NCI-H2227 treated with DMSO at 0.1 percent for 48 hours (cell line): ENCODE results near the gene SDF2.
"Not testable (repeated sequence)": the region's sequence is repeated elsewhere in the genome, so short reads cannot be mapped to it uniquely, and the experiment has no call there.

ENCODE experiments used
- DNase-seq: peaks from one replicate; lab custom pipeline; 2025; lab: John Stamatoyannopoulos, UW

Gene SDF2

DNA sequence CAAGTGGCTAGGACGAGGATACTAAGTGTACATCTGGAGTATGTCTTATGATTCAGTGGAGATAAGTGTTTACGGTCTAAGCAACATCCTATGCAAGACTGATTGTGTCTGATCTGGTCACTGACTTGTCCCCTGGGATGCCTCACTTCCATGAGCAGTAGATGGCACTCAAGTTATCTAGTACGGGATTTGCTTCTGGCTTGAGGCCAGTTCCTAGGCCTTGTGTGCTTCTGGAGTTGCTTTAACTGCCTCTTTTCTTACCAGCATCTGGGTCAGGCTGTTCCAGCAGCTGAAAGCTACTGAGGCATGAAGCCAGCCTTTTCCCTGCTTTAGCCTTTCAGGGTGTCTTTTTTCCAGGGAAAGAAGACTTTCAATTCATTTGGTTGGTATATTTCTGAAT lies 23.3 kb upstream of the SDF2 start:
- no peak for DNase-seq

DNA sequence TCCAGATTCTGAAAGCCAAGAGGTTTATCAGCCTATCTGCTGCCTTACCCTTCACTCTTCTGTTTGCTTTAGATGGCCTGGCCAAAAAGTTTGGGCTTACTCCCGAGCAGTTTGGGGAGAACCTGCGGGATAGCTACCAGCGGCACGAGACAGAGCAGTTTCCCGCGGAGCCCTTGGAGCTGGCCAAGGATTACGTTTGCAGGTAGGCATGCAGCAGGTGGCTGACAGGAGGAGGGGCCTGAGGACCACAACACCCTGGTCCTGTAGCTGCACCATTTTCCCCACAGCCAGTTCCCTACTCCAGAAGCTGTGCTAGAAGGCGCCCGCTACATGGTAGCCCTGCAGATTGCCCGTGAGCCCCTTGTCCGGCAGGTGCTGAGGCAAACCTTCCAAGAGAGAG lies 20.9 kb upstream of the SDF2 start:
- DNase-seq = no peak

DNA sequence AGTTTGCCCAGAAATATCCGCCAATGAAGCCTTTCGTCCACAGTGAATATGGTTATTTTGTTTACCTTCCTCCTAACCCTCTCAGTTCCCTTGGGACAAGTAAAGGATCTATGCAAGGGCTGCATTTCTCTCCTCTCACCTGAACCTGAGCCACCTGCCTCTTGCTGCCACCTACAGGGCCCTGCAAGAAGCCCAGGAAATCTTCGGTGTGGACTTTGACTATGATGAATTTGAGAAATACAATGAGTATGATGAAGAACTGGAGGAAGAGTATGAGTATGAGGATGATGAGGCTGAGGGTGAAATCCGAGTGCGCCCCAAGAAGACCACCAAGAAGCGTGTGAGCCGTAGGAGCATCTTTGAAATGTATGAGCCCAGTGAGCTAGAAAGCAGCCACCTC lies 14.3 kb upstream of the SDF2 start:
- no peak for DNase-seq

DNA sequence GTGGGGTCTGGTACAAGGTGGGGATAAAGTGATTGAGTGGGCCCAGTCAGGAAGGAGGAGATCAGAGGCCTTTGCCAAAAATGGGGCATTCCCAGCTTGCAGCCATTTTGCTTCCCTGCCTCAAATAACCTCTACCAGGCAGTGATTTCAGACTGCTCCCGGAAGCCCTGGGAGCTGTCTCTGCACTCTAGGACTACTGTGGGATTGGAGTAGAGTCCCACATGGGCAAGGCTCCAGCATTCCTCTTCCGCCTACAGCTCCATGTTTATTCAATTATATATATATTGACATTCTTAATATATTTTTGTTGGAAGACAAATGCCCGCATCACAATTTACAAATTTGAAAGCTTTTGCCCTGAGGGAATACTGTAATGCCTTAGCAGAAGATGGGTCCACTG lies 13.8 kb upstream of the SDF2 start:
- DNase-seq = no peak

DNA sequence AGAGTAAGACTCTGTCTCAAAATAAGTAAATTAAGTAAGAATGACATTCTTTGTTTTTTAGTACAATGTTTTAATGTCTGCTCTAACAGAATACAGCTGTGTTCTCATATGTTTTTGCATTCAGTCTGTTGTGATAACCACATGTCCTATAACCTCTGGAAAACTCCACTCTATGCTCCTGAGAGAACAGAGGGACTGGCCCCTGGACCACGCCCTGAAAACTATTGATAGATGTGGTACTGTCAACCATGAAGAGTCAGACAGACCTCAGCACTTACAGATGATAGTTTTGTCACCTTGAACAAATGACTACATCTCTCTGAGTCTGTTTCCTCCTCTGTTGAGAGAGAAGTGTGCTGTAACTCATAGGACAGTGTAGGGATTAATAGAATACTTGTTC lies 8.2 kb upstream of the SDF2 start:
- no peak for DNase-seq

DNA sequence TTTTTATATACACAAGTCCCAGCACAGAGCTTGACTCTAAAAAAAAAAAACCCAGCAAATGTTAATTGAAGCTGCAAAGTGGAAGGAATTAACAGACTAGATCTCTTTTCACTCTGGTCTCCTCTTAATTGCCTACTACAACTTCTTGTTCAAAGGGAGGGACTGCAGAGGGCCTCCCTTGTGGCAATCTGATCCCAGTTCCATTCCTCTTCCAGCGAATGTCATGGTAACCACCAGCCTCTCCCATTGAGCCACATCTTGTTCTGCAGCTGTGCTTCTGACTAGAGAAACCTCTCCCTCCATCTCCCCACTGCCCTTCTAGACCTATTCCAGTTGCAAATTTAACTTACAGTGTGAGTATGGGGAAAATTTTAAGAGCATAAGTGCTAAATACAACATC lies 6.2 kb upstream of the SDF2 start:
- DNase-seq = no peak

DNA sequence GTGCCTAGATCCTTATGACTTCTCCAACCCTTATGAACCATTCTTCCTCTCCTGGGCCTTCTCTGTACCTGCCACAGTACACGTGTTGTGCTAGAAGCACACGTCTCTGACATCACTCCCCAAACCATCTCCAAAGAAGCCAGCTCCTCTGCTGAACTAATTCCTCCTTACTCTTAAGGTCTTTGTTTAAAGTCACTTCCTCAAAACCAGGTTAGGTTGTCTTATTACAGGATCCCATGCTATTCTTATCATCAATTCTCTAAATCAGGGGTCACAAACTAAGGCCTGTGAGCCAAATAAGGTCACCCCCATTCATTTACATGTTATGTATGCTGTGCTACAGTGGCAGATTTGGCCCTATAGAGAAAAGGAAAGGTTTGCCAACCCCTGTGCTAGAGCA lies 4.3 kb upstream of the SDF2 start:
- DNase-seq = no peak

DNA sequence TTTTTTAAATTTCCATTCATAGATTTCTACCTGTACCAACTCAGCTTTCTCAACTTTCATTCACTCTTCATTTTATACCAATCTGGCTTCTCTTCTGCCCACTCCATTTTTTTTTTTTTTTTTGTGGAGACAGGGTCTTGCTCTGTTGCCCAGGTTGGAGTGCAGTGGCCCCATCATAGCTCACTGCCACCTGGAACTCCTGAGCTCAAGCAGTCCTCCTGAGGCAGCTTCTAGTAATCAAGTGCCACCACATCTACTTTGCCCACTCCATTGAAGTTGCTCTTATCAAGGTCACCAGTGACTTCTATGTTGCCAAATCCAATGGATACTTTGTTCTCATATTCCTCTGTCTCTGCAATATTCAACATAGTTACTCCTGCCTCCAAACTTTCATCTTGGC lies 2.0 kb upstream of the SDF2 start:
- DNase-seq = no peak

DNA sequence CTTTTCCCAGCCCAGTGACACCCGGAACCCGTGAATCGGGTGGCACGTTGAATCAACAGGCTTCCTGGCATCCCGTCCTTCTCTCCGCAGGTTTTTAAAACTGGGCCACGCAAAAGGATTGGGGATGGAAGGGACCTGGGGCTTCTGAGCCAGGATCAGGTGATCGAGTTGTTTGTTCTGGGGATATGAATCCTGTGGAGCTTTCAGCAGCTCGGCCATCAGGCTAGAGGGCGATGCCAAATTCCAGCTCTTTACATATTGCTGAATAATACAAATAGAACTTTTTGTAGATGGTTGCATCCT lies 772 bp upstream of the SDF2 start:
- no peak for DNase-seq

DNA sequence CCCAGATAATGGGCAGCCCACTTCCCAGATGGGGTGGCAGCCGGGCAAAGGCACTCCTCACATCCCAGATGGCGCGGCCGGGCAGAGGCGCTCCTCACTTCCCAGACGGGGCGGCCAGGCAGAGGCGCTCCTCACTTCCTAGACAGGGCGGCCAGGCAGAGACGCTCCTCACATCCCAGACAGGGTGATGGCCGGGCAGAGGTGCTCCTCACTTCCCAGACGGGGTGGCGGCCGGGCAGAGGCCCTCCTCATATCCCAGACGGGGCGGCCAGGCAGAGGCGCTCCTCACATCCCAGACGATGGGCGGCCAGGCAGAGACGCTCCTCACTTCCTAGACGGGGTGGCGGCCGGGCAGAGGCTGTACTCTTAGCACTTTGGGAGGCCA lies 2.2 kb downstream of the SDF2 start:
- DNase-seq = not testable (repeated sequence)

DNA sequence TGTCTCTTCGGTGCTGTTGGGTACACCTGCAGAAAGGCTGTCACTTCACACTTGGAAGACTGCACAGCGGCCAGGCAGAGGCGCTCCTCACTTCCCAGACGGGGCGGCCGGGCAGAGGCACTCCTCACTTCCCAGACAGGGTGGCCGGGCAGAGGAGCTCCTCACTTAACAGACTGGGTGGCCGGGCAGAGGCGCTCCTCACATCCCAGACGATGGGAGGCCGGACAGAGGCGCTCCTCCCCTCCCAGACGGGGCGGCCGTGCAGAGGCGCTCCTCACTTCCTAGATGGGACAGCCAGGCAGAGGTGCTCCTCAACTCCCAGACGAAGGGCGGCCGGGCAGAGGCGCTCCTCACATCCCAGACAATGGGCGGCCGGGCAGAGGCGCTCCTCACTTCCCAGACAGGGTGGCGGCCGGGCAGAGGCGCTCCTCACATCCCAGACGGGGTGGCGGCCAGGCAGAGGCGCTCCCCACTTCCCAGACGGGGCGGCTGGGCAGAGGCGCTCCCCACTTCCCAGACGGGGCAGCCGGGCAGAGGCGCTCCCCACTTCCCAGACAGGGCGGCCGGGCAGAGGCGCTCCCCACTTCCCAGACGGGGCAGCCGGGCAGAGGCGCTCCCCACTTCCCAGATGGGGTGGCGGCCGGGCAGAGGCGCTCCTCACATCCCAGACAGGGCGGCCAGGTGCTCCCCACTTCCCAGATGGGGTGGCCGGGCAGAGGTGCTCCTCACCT lies 2.8 kb downstream of the SDF2 start:
- DNase-seq = not testable (repeated sequence)

DNA sequence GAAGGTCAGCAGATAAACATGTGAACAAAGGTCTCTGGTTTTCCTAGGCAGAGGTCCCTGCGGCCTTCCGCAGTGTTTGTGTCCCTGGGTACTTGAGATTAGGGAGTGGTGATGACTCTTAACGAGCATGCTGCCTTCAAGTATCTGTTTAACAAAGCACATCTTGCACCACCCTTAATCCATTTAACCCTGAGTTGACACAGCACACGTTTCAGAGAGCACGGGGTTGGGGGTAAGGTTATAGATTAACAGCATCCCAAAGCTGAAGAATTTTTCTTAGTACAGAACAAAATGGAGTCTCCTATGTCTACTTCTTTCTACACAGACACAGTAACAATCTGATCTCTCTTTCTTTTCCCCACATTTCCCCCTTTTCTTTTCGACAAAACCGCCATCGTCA lies 3.4 kb downstream of the SDF2 start:
- not testable (repeated sequence) for DNase-seq

DNA sequence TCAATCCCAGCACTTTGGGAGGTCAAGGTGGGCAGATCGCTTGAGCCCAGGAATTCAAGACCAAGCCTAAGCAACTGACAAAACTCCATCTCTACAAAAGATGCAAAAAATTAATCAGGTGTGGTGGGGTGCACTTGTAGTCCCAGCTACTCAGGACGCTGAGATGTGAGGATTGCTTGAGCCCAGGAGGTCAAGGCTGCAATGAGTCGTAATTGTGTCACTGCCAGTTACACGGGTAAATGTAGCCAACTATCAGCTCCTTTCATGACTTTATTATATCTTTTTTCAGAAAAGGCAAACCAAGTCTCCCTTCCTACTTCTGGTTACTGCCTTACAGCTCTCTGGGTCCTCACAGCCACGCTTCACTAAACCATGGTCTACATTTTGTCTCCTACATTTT lies 4.0 kb downstream of the SDF2 start:
- no peak for DNase-seq

DNA sequence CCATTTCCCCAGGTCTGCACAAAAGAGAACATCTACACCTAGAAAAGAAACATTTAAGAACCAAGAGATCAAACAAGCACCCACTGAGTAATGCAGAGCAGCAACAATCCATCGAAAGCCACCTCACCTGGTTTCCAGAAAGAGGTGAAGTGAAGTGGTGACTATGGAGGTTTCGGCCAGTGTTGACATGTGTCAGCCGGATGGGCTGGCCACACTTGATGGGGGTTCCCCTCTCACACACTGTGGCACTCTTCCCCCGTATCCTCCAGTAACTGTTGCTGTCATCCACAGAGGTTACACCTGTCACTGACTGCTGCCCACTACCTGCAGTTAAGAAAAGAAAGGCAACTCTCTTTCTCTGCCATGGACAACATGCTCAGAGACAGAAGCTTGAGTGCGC lies 6.5 kb downstream of the SDF2 start:
- no peak for DNase-seq

DNA sequence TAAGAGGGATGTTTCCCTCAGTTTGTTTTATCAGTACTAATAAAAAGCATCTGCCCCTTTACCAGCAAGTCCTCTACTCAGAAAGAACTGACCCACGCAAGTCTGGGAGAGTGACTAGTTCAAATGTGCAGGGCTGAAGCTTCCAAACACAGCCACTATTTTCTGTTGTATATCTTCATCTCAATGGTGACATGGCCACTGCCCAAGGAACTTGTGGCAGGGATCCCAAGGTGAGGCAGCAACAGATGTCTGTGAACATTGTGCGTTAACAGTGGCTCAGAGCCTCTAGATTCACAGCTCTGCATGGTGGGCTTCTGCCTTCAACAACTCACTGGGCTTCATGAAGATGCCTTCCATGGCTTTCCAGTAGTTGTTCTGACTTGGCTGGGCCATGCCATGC lies 13.0 kb downstream of the SDF2 start:
- DNase-seq = no peak

DNA sequence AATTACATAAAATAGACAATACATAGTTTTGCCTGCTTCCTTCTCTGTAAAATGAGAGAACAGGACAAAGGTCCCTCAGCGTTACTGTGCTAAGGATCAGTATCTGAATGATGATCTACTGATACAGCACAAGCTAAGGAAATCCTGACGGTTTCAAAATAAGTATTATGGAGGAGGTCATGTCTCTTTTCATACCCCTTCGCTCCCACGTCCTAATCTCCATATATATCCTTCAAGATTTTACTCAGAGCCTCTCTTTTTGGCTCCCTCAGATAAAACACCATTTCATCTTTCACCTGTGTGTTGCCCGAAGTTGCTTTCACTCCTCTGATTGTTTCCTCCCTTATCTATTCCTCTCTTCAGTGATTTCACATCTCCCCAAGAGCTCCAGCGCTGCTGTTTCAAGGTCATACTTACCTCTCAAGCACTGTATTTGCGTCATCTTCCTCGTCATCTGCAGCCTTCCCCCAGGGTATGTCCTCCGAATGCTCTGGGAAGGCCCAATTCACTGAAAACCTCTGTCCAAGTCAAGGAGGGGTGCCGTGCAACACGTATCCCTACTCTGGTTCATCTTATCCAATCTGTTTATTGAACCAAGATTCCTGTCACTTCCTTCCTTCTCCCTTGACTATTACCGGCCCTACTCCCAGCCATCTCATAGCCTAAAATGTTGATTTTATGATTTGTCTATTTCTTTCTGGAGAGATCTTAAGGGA lies 15.5 kb downstream of the SDF2 start:
- no peak for DNase-seq

DNA sequence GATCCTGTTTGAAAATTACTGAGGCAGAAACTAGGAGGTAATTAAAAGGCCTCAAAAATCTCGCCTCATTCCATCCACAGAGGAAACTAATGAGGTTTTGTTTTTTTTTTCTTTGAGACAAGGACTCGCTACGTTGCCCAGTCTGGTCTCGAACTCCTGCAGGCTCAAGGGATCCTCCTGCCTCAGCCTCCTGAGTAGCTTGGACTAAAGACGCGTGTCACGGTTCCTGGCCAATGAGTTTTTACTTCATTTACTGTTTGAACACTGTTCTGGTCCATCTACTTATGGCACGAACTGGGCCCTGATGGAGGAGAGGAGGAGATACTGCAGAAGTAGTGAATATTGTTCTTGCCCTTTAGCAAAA lies 16.1 kb downstream of the SDF2 start:
- no peak for DNase-seq

DNA sequence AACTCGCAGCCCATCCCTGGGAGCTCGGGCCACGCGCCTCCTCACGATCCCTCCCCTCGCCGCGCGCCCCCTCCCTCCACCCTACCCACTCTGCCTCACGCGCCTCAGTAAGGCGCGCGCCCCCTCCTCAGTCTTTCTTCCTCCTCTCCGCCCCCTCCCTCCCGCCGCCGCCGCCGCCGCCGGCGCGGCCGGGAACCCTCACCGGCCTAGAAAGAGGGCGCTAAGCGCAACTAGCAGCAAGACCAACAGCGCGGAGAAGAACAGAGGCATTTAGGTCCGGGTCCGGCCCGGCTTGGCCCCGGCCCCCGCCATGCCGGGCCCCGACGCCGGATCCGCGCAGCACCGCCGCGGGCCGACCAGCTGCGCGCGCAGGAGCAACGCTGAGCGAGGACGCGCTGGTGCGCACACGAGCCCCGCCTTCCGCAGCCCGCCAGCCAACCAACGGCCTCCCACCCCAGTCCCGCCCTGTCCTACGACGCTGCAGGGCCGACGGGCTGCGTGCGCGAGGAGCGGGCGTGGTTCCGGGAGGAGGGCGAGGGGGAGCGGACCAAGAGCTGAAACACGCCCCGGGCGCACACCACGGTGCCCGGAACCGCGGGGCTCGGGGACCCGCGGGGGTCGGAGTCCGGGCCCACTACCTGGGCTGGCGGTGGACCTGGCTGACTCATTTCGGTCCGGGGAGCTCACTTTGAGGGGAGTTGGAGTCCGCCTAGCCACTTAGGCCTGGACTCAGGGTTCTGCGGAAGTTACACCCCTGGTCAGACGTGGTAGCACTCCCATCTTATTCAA lies 16.7 kb downstream of the SDF2 start, which contains the start of gene BLTP2:
Gene BLTP2 (minus strand): TSS at position 372 of the 789 bp plus-strand sequence. CDS start 102 bp downstream, at position 270.
- DNase-seq = peak; percentile 85

DNA sequence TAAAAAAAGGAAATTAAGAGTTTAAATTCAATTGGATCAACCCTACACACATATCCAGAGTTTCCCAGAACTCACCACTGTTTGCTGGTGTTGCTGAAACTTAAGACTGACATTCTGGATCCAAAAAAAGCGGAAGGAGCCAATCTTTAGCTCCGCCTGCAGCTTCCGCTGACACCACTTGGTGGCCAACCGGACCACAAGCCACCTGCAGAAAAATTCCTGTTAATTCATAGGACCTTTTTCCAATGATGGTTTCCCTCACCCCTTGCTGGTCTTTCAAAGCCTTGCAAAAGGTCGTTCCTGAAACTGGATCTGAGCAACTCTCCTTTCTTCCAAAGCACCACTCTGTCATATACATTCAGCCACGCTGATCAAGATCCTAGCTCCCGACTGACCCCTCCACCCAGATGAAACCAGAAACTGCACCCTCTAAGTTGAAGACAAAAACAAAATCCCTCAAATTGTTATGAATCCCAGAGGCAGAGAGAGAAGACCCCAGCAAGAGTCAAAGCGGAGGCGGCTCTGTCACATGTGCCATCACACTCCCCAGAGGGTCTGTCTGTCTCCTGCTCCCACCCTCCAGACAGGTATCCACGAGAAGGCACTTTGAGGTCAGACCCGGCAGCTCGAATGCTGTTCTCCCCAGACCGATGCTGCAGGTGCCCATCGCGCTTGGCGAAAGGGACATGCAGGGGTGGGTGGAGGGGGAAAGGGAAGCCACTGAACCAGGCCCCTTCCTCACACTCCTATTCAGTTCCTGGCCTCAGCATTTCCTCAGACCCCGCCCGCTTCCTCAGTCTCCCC lies 17.5 kb downstream of the SDF2 start:
- peak; percentile 1 for DNase-seq

DNA sequence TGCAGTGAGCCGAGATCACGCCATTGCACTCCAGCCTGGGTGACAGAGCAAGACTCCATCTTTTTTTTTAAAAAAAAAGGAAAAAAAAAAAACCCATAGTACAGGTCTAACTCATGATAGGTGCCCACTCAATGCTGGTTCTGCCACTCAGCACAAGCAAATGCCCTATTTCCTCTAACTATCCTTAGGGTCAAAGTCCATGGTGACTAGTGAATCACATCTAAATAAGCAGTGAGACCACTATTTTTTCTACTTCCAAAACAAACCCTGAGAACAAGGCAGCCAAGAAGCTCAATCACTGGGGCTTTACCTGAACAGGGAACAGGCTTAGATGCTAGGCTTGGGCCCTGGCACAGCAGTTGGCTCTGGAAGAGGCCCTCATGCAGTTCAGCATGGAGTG lies 20.1 kb downstream of the SDF2 start:
- DNase-seq = no peak

DNA sequence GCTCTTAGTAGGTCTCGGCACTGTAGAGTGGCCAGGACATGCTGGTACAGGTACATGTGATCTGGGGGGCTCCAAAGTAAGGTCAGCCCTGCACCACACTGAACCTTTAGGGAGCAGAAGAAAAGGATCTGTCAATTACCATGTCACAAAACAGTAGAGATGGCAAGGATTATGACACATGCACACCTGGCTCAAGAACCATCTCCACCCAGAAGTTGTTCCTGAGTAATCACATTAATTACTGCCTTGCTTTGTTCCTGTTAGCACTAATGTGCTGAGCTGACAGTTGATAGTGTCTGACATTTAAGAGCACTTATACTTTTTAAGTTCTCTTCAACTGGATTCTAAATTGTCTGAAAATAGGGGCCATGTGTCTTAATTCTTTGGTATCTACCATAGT lies 26.2 kb downstream of the SDF2 start:
- no peak for DNase-seq

DNA sequence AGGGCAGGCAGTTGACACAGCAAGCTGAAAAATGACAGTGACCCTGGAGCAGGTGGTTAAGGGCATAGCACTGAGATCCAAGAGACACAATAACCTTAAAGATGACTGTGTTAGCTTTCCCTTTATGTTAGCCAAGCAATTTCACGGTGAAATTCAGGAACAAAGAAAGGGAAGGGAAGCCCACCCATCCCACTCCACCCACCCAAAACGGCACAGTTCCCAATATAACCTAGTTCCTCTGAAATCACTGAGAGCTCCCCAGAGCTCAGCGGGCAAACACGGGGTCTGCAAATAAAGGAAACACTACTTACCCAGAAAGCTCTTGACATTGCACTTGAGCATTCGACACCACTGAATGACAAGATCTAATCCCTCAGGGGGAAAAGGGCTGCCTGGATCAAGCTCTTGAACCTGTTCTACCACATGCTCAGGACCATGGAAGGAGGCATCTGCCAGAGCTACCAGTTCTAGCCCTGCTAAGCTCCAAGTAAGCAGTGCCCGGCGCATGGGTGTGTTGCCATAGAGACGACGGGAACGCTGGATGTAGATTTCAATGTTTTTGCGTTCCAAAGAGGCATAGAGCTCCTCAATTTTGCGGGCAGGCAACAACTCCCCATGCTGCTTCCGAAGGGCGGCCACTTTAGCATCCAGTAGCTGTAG lies 27.4 kb downstream of the SDF2 start:
- no peak for DNase-seq
